H9 (cell line): ENCODE results near the gene PDE1C. TPM values are rescaled to one million over a fixed set of nuclear protein-coding genes. Genes with fewer than 3 reads are reported as not detected.

Experiments
- DNase-seq: peaks from one replicate; pipeline ENCODE4 v3.0.0-alpha.2; 2017
- H2AFZ ChIP-seq: one replicate; pipeline ENCODE4 v1.6.1; 2013; ENCODE audit warnings: mild to moderate bottlenecking, low read length, control low read depth, moderate library complexity
- H2AK5ac ChIP-seq: 2 replicates; pipeline ENCODE4 v1.6.1; 2013; ENCODE audit warnings: low read length, control low read depth, mixed read lengths; ENCODE audit not compliant: insufficient read length
- H2BK120ac ChIP-seq: one replicate; pipeline ENCODE4 v1.6.1; 2013; ENCODE audit warnings: low read depth, mild to moderate bottlenecking, low read length, control low read depth, inconsistent platforms; ENCODE audit not compliant: poor library complexity, severe bottlenecking
- H2BK12ac ChIP-seq: 2 replicates; pipeline ENCODE4 v1.6.1; 2013; ENCODE audit warnings: low read length, control low read depth, mixed read lengths, low read depth; ENCODE audit not compliant: insufficient read length
- H2BK15ac ChIP-seq: 2 replicates; pipeline ENCODE4 v1.6.1; 2013; ENCODE audit warnings: low read depth, low read length, control low read depth
- H2BK20ac ChIP-seq: one replicate; pipeline ENCODE4 v1.6.1; 2013; ENCODE audit warnings: low read depth, mild to moderate bottlenecking, low read length, control low read depth, inconsistent platforms; ENCODE audit not compliant: poor library complexity, severe bottlenecking
- H2BK5ac ChIP-seq: 2 replicates; pipeline ENCODE4 v1.6.1; 2013; ENCODE audit warnings: low read length, control low read depth, mixed read lengths; ENCODE audit not compliant: insufficient read length
- H3K14ac ChIP-seq: 2 replicates; pipeline ENCODE4 v1.6.1; 2013; ENCODE audit warnings: low read length, control low read depth; ENCODE audit not compliant: insufficient read depth
- H3K18ac ChIP-seq: 2 replicates; pipeline ENCODE4 v1.6.1; 2013; ENCODE audit warnings: low read depth, mild to moderate bottlenecking, mixed read lengths, low read length, control low read depth; ENCODE audit not compliant: insufficient read length
- H3K23ac ChIP-seq: 2 replicates; pipeline ENCODE4 v1.6.1; 2013; ENCODE audit warnings: low read length, control low read depth, mixed read lengths, low read depth; ENCODE audit not compliant: insufficient read length
- H3K23me2 ChIP-seq: 2 replicates; pipeline ENCODE4 v1.6.1; 2013; ENCODE audit warnings: low read depth, mild to moderate bottlenecking, mixed read lengths, low read length, control low read depth; ENCODE audit not compliant: insufficient read length, poor library complexity, severe bottlenecking
- H3K27ac ChIP-seq: 2 replicates; pipeline ENCODE4 v1.5.1; 2013; ENCODE audit warnings: low read length, control low read depth, mixed read lengths, low read depth; ENCODE audit not compliant: insufficient read length
- H3K27me3 ChIP-seq: 2 replicates; pipeline ENCODE4 v1.6.1; 2013; ENCODE audit warnings: low read length, control low read depth, inconsistent platforms; ENCODE audit not compliant: insufficient read depth
- H3K4ac ChIP-seq: 2 replicates; pipeline ENCODE4 v1.6.1; 2013; ENCODE audit warnings: low read depth, mild to moderate bottlenecking, control low read depth, inconsistent platforms, low read length, moderate library complexity
- H3K4me1 ChIP-seq: 2 replicates; pipeline ENCODE4 v1.6.1; 2013; ENCODE audit warnings: low read length, control low read depth, inconsistent platforms; ENCODE audit not compliant: insufficient read depth
- H3K4me2 ChIP-seq: 2 replicates; pipeline ENCODE4 v1.6.1; 2013; ENCODE audit warnings: low read length, control low read depth, mixed read lengths; ENCODE audit not compliant: insufficient read length, insufficient read depth
- H3K56ac ChIP-seq: 2 replicates; pipeline ENCODE4 v1.6.1; 2013; ENCODE audit warnings: low read depth, mild to moderate bottlenecking, mixed read lengths, low read length, control low read depth; ENCODE audit not compliant: insufficient read length
- H3K79me1 ChIP-seq: 2 replicates; pipeline ENCODE4 v1.6.1; 2013; ENCODE audit warnings: low read depth, mild to moderate bottlenecking, moderate library complexity, low read length, control low read depth, inconsistent platforms; ENCODE audit not compliant: insufficient read depth, poor library complexity, severe bottlenecking
- H3K79me2 ChIP-seq: 2 replicates; pipeline ENCODE4 v1.6.1; 2013; ENCODE audit warnings: low read length, control low read depth, inconsistent platforms; ENCODE audit not compliant: insufficient read depth
- H3K9ac ChIP-seq: 2 replicates; pipeline ENCODE4 v1.6.1; 2013; ENCODE audit warnings: low read length, control low read depth, mixed read lengths; ENCODE audit not compliant: insufficient read length; ENCODE audit errors: extremely low read depth
- H3K9me3 ChIP-seq: one replicate; pipeline ENCODE4 v1.6.1; 2013; ENCODE audit warnings: low read depth, low read length, inconsistent platforms; ENCODE audit not compliant: control insufficient read depth
- H3T11ph ChIP-seq: one replicate; pipeline ENCODE4 v1.6.1; 2013; ENCODE audit warnings: mild to moderate bottlenecking, low read length, control low read depth, inconsistent platforms
- H4K20me1 ChIP-seq: one replicate; pipeline ENCODE4 v1.6.1; 2013; ENCODE audit not compliant: control insufficient read depth, insufficient read length, insufficient read depth
- H4K5ac ChIP-seq: 2 replicates; pipeline ENCODE4 v1.6.1; 2013; ENCODE audit warnings: low read depth, mild to moderate bottlenecking, mixed read lengths, low read length, control low read depth; ENCODE audit not compliant: insufficient read length
- H4K8ac ChIP-seq: replicated peaks from 2 replicates; pipeline ENCODE4 v1.6.1; 2013; ENCODE audit warnings: low read length, control low read depth, mixed read lengths, low read depth; ENCODE audit not compliant: insufficient read length
- H4K91ac ChIP-seq: 2 replicates; pipeline ENCODE4 v1.6.1; 2013; ENCODE audit warnings: low read depth, mild to moderate bottlenecking, moderate library complexity, mixed read lengths, low read length, control low read depth; ENCODE audit not compliant: insufficient read length
- H3K27ac Mint-ChIP-seq, 3 experiments: 2 replicates in 2 of 3; 3 replicates in 1 of 3; pipeline ENCODE4 v1.8.0; 2020 to 2021; ENCODE audit warnings: mixed read lengths in 3 of 3, mild to moderate bottlenecking in 1 of 3, moderate library complexity in 1 of 3
- H3K27me3 Mint-ChIP-seq: 2 replicates; pipeline ENCODE4 v1.8.0; 2021; ENCODE audit warnings: low read depth, mild to moderate bottlenecking, moderate library complexity, mixed read lengths
- H3K36me3 Mint-ChIP-seq, 3 experiments: 2 replicates in 2 of 3; 3 replicates in 1 of 3; pipeline ENCODE4 v1.8.0; 2020 to 2021; ENCODE audit warnings: low read depth in 3 of 3, mixed read lengths in 3 of 3; ENCODE audit not compliant: insufficient read depth in 1 of 3
- H3K4me1 Mint-ChIP-seq, 2 experiments: 2 replicates each; pipeline ENCODE4 v1.8.0; 2020; ENCODE audit warnings: mixed read lengths in 2 of 2
- H3K4me3 Mint-ChIP-seq, 2 experiments: 2 replicates in 1 of 2; 3 replicates in 1 of 2; pipeline ENCODE4 v1.8.0; 2020 to 2021; ENCODE audit warnings: mild to moderate bottlenecking in 2 of 2, mixed read lengths in 2 of 2, moderate library complexity in 1 of 2
- H3K9me3 Mint-ChIP-seq, 2 experiments: 2 replicates in 1 of 2; 3 replicates in 1 of 2; pipeline ENCODE4 v1.8.0; 2020; ENCODE audit warnings: mild to moderate bottlenecking in 2 of 2, mixed read lengths in 2 of 2, moderate library complexity in 1 of 2
- WGBS: extraction: QIAGEN DNeasy Blood & Tissue Kit; methylation state at CpG from one replicate; pipeline ENCODE4 v1.1.7; 2013; ENCODE audit warnings: missing lambda C conversion rate, low lambda C conversion rate, mixed read lengths; ENCODE audit not compliant: insufficient read length; ENCODE audit errors: extremely low coverage; 5-methylcytosine and 5-hydroxymethylcytosine counted together
- total RNA-seq: library from RNA; stranded (reverse); gene quantifications from 2 replicates; pipeline ENCODE4 v1.2.1, GENCODE V29; 2021
- TF ChIP-seq, protein P1 (sequence below): fragments of 200-600 bp; sonication (generic); conservative IDR thresholded peaks from 3 replicates; pipeline ENCODE4 v1.8.0; 2021; ENCODE audit warnings: antibody characterized with exemption, mild to moderate bottlenecking

The PDE1C gene
- total RNA-seq, 1 experiment from 2014 or later, result 0.17 TPM

DNA sequence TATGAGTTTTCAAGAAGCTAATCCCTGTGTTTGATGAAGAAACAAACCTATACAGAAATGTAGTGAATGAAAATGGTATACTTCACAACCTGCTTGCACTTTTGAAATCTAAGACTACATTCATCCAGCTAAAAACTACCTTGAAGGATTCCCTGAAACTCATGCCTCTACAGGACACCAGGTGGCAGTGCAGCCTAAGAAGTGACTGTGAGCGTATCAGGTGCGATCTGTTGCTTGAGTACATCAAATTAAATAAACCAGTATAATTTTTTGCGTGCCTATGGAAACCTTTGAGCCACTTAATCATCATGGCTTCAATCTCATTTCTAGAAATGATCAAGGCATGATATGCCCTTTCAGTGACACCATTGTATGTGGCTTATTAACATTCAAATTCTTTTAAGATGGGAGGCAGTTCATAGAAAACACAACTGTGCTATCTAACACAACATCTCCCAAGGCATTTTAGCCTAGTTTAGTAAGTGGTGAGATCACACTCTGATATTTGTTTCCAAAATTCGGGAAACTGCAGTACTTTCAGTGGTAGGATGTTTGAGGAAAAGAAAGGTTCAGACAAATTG, 325.8 kb downstream of the PDE1C start:
- peaks cover 91% of the 10 kb centered on the region for H3K27me3 Mint-ChIP-seq
- Histone ChIP-seq H2BK5ac (no peak overlapping the region), H3K27me3 (peaks cover 2% of the 10 kb centered on the region; the same call in 1 of the 2 replicates), H4K20me1 (no peaks in the 10 kb centered on the region), H2BK120ac (no peak overlapping the region), H2BK20ac (no peak overlapping the region), H2BK15ac (no peak overlapping the region), H3K56ac (no peak overlapping the region), H3K18ac (no peak overlapping the region), H3K9me3 (no peaks in the 10 kb centered on the region), H3K79me1 (no peaks in the 10 kb centered on the region), H3K27ac (no peak overlapping the region), H3K79me2 (no peaks in the 10 kb centered on the region), H3K23me2 (no peaks in the 10 kb centered on the region), H4K91ac (no peak overlapping the region), H3K14ac (no peak overlapping the region), H3T11ph (no peak overlapping the region), H2BK12ac (no peak overlapping the region), H2AK5ac (no peak overlapping the region), H3K9ac (no peak overlapping the region), H2AFZ (no peak overlapping the region), H3K4me1 (no peaks in the 10 kb centered on the region), H3K4ac (no peak overlapping the region), H3K4me2 (no peak overlapping the region), H3K23ac (no peak overlapping the region), H4K5ac (no peak overlapping the region), H4K8ac (no peak overlapping the region)
- H3K36me3 Mint-ChIP-seq, result no peaks in the 10 kb centered on the region
- DNase-seq, result peak; percentile 55
- peaks cover 2 to 4% of the 10 kb centered on the region in 2 experiments; a peak in 2 of 5 replicates for H3K9me3 Mint-ChIP-seq
- no CpG with 5 or more reads among the region's 4 CpGs for WGBS
- TF ChIP-seq, protein P1, sequence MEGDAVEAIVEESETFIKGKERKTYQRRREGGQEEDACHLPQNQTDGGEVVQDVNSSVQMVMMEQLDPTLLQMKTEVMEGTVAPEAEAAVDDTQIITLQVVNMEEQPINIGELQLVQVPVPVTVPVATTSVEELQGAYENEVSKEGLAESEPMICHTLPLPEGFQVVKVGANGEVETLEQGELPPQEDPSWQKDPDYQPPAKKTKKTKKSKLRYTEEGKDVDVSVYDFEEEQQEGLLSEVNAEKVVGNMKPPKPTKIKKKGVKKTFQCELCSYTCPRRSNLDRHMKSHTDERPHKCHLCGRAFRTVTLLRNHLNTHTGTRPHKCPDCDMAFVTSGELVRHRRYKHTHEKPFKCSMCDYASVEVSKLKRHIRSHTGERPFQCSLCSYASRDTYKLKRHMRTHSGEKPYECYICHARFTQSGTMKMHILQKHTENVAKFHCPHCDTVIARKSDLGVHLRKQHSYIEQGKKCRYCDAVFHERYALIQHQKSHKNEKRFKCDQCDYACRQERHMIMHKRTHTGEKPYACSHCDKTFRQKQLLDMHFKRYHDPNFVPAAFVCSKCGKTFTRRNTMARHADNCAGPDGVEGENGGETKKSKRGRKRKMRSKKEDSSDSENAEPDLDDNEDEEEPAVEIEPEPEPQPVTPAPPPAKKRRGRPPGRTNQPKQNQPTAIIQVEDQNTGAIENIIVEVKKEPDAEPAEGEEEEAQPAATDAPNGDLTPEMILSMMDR, result peak; percentile 94
- H3K4me1 Mint-ChIP-seq, result no peaks in the 10 kb centered on the region
- H3K4me3 Mint-ChIP-seq, result no peak overlapping the region
- H3K27ac Mint-ChIP-seq, result no peak overlapping the region
